ENCODE measurements around the gene MRPL17. TPM values are rescaled to one million over a fixed set of nuclear protein-coding genes. Genes with fewer than 3 reads are reported as not detected.
"Not testable (repeated sequence)": the region's sequence is repeated elsewhere in the genome, so short reads cannot be mapped to it uniquely, and the experiment has no call there.

The MRPL17 gene
- total RNA-seq, 2 donors from 2014 or later, result 18.3 to 44.6 TPM

DNA sequence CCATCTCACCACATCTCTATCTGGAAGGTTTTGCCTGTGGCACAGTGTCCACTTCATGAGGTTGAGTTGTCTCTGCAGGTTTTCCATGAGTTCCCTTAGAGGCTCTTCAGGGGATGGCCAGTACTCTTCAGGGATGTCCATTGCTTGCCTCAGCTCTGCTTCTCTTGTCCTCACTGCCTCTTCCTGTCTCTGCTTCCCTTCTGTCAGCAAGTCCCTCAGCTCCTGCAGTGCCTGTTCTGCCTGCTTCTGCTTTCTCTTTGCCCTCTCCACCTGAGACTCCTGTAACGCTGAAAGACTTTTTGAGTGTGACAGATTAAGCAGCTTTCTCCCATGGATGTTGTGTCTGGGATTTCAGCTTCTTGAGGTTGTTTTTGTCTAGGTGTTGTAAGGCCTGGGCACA lies 38.2 kb upstream of the MRPL17 start:
- no peak for DNase-seq (ENCODE audit: low spot score)
- H3K27me3 ChIP-seq (replicated peaks; ENCODE audit: insufficient read depth), result no peaks in the 10 kb centered on the region
- H3K9me3 ChIP-seq, result no peaks in the 10 kb centered on the region
- intact Hi-C loops (cut with DNase I), result no loop called here
- TF ChIP-seq, protein P1, sequence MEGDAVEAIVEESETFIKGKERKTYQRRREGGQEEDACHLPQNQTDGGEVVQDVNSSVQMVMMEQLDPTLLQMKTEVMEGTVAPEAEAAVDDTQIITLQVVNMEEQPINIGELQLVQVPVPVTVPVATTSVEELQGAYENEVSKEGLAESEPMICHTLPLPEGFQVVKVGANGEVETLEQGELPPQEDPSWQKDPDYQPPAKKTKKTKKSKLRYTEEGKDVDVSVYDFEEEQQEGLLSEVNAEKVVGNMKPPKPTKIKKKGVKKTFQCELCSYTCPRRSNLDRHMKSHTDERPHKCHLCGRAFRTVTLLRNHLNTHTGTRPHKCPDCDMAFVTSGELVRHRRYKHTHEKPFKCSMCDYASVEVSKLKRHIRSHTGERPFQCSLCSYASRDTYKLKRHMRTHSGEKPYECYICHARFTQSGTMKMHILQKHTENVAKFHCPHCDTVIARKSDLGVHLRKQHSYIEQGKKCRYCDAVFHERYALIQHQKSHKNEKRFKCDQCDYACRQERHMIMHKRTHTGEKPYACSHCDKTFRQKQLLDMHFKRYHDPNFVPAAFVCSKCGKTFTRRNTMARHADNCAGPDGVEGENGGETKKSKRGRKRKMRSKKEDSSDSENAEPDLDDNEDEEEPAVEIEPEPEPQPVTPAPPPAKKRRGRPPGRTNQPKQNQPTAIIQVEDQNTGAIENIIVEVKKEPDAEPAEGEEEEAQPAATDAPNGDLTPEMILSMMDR (IDR thresholded peaks at IDR 0.05), result no peak
- TF ChIP-seq POLR2A (IDR thresholded peaks at IDR 0.05) (no peak), POLR2AphosphoS5 (IDR thresholded peaks at IDR 0.05) (no peak)
- H3K36me3 ChIP-seq, result no peaks in the 10 kb centered on the region
- H3K4me1 ChIP-seq (replicated peaks), result no peaks in the 10 kb centered on the region
- H3K4me3 ChIP-seq, result no peak overlapping the region
- WGBS, result 93% methylated on average over 1 of the region's 1 CpG
- H3K27ac ChIP-seq, result no peak overlapping the region

DNA sequence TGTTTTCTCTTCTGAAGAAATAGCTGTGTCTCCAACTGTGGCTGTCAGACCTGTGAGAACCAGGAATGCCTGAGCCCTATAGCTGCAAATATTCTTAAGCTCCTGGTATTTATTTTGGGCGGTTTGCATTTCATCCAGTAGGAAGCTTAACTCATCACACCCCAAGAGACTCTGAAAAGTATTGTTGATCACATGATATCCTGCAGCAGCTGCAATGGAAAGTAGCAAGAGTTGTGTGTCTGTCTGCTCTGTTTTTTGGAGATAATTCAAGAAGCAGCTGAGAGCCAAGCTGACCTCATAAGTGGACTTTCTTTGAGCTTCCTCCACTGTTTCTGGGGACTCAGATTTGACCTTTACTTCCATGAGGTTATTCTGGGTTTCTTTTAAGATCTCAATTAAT lies 36.4 kb upstream of the MRPL17 start:
- Histone ChIP-seq H3K27ac (no peak overlapping the region), H3K27me3 (replicated peaks; ENCODE audit: insufficient read depth) (no peaks in the 10 kb centered on the region), H3K4me3 (no peak overlapping the region), H3K36me3 (no peaks in the 10 kb centered on the region), H3K4me1 (replicated peaks) (no peaks in the 10 kb centered on the region), H3K9me3 (no peaks in the 10 kb centered on the region)
- WGBS, result 29% methylated on average over 1 of the region's 1 CpG
- DNase-seq (ENCODE audit: low spot score), result no peak
- no peak for TF ChIP-seq POLR2A (IDR thresholded peaks at IDR 0.05)
- TF ChIP-seq POLR2AphosphoS5 (IDR thresholded peaks at IDR 0.05), result no peak
- TF ChIP-seq, protein P1 (IDR thresholded peaks at IDR 0.05), result no peak
- intact Hi-C loops (cut with DNase I), result no loop called here

DNA sequence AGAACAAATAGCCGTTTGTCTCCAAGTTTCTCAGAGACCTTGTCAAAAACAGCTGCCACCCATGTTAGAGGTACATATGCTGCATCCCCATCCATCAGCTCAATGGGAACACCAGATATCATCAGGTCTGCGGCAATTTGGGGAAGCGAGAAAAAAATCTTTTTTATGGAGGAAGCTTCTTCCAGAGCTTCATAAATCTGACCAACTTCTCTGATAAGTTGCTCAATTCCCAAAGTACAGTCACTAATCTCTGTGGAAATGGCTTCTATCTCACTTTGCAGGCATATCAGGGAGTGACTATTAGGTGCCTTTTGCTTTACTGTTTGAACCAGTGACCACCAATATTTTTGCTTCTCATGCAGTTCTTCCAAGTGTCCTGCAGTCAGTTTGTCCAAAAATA lies 34.3 kb upstream of the MRPL17 start:
- H3K36me3 ChIP-seq, result no peaks in the 10 kb centered on the region
- H3K4me1 ChIP-seq (replicated peaks), result no peaks in the 10 kb centered on the region
- intact Hi-C loops (cut with DNase I), result no loop called here
- no peak overlapping the region for H3K27ac ChIP-seq
- H3K27me3 ChIP-seq (replicated peaks; ENCODE audit: insufficient read depth), result no peaks in the 10 kb centered on the region
- TF ChIP-seq, protein P1 (IDR thresholded peaks at IDR 0.05), result no peak
- no peak for TF ChIP-seq POLR2A (IDR thresholded peaks at IDR 0.05)
- WGBS, result 85% methylated on average over 3 of the region's 3 CpGs
- DNase-seq (ENCODE audit: low spot score), result no peak
- no peak overlapping the region for H3K4me3 ChIP-seq
- H3K9me3 ChIP-seq, result no peaks in the 10 kb centered on the region

DNA sequence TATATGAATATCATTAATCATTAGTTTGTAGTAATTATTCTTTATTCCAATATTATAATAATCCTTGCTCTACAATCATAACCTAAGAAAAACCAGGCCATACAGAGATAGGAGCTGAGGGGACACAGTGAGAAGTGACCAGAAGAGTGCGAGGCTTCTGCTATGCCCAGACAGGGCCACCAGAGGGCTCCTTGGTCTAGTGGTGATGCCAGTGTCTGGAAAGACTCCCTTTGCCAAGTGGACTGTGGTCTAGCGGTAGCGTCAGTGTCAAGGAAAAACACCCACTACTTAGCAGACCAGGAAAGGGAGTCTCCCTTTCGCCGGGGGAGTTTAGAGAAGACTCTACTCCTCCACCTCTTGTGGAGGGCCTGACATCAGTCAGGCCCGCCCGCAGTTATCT lies 28.4 kb upstream of the MRPL17 start:
- H3K27ac ChIP-seq; H3K27me3 ChIP-seq (replicated peaks; ENCODE audit: insufficient read depth); H3K36me3 ChIP-seq; DNase-seq (ENCODE audit: low spot score); H3K4me3 ChIP-seq; intact Hi-C loops (cut with DNase I); H3K9me3 ChIP-seq; H3K4me1 ChIP-seq (replicated peaks): not testable (repeated sequence)
- WGBS, result 94% methylated on average over 7 of the region's 7 CpGs

DNA sequence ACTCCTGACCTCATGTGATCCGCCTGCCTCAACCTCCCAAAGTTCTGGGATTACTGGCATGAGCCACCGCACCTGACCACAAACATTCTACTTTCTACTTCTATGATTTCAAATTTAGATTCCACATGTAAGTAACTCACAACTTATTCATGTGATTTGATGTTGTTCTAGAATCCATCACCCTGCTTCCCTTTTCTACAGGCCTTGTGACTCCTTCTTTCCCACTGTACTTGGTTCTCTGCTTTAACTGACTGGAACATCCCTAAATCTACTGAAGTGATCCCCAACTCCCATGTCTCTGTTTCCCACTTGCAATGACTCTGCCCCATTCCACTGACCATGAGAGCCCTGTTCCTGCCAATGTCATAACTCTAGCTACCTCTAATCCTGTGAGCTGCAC lies 25.7 kb upstream of the MRPL17 start:
- Histone ChIP-seq H3K27me3 (replicated peaks; ENCODE audit: insufficient read depth) (no peaks in the 10 kb centered on the region), H3K4me3 (no peak overlapping the region), H3K27ac (no peak overlapping the region), H3K36me3 (no peaks in the 10 kb centered on the region), H3K9me3 (no peaks in the 10 kb centered on the region), H3K4me1 (replicated peaks) (no peaks in the 10 kb centered on the region)
- 94% methylated on average over 2 of the region's 2 CpGs for WGBS
- no peak for DNase-seq (ENCODE audit: low spot score)
- intact Hi-C loops (cut with DNase I), result no loop called here
- TF ChIP-seq, protein P1 (IDR thresholded peaks at IDR 0.05), result no peak
- TF ChIP-seq POLR2A (IDR thresholded peaks at IDR 0.05) (no peak), POLR2AphosphoS5 (IDR thresholded peaks at IDR 0.05) (no peak)

Measured in prostate gland (tissue), 2 donors.